Measurements from ENCODE around the gene PHAF1. TPM values are rescaled to one million over a fixed set of nuclear protein-coding genes. Genes with fewer than 3 reads are reported as not detected.

The PHAF1 gene
- total and polyA plus RNA-seq, 2 donors (not counting 1 experiment from before 2014, with no cell fraction given) = 18.8 to 20.7 TPM

GRCh38 chr16:67101311-67102082 lies 8.2 kb upstream of the PHAF1 start:
- no peaks in the 10 kb centered on the region for H3K9me3 ChIP-seq (ENCODE audit: control extremely low read depth in 1 of 3, control insufficient read depth in 2 of 3, insufficient read depth in 1 of 3, low read length in 2 of 3)
- H3K27ac ChIP-seq (ENCODE audit: low read length in 2 of 2) = no peak overlapping the region
- peaks cover 10 to 12% of the 10 kb centered on the region in 2 donors for H3K4me1 ChIP-seq (ENCODE audit: control insufficient read depth in 2 of 2, insufficient read depth in 2 of 2, low read length in 2 of 2)
- peaks cover 0 to 22% of the 10 kb centered on the region in 2 experiments for H3K36me3 ChIP-seq (replicated peaks in 1 of 2; ENCODE audit: control extremely low read depth in 1 of 2, control insufficient read depth in 1 of 2, extremely low read depth in 1 of 2, insufficient read depth in 2 of 2, low read length in 1 of 2)
- WGBS (ENCODE audit: insufficient coverage) = 80% methylated on average over 1 of the region's 4 CpGs
- intact Hi-C loops (cut with micrococcal nuclease) = loop anchor here (2.0 kb wide), 2 partner anchors 85 to 125 kb away; no protein-coding TSS in a partner anchor
- H3K27me3 ChIP-seq (replicated peaks in 1 of 4; ENCODE audit: control extremely low read depth in 1 of 4, control insufficient read depth in 3 of 4, insufficient read depth in 4 of 4, low read length in 3 of 4) = no peaks in the 10 kb centered on the region
- Mint-ChIP-seq H3K4me3 (no peak overlapping the region), H3K27ac (no peak overlapping the region), H3K27me3 (no peaks in the 10 kb centered on the region), H3K9me3 (ENCODE audit: insufficient read depth) (no peaks in the 10 kb centered on the region), H3K4me1 (peaks cover 18% of the 10 kb centered on the region)
- H3K4me3 ChIP-seq (ENCODE audit: control extremely low read depth in 1 of 5, extremely low read depth in 1 of 5, insufficient read depth in 1 of 5, low read depth in 2 of 5, low read length in 4 of 5) = no peak overlapping the region
- no peak for TF ChIP-seq EZH2 (IDR thresholded peaks at IDR 0.05; ENCODE audit: borderline replicate concordance, insufficient read depth, low read depth, low read length, poor library complexity, severe bottlenecking)
- TF ChIP-seq CTCF (IDR thresholded peaks at IDR 0.05) = no peak
- DNase-seq (no peak), ATAC-seq (ENCODE audit: low read depth) (no peak)
- H3K9ac ChIP-seq (ENCODE audit: low read length) = no peak overlapping the region
- no peaks in the 10 kb centered on the region for H3K79me2 ChIP-seq (ENCODE audit: control insufficient read depth, insufficient read depth, low read length)
- no peak overlapping the region for H2AFZ ChIP-seq (ENCODE audit: insufficient read depth, low read depth, low read length, poor library complexity, severe bottlenecking)
- POLR2A ChIA-PET = interaction anchor here (0.6 kb wide), 1 partner anchor 61 kb away, joined by 5 read pairs; no protein-coding TSS in a partner anchor
- H3K4me2 ChIP-seq (replicated peaks; ENCODE audit: low read depth, low read length, poor library complexity, severe bottlenecking) = no peak overlapping the region
- CTCF ChIA-PET = interaction anchor here (1.1 to 2.0 kb wide), 10 partner anchors 14 to 126 kb away, joined by 3 to 14 read pairs (median 4); no protein-coding TSS in a partner anchor
- no peaks in the 10 kb centered on the region for H4K20me1 ChIP-seq (ENCODE audit: control insufficient read depth, insufficient read depth, low read length, poor library complexity, severe bottlenecking)

- no peak overlapping the region for H3K27ac ChIP-seq (ENCODE audit: low read length in 2 of 2)
- H3K9ac ChIP-seq (ENCODE audit: low read length) = no peak overlapping the region
- 60% methylated on average over 4 of the region's 4 CpGs for WGBS (ENCODE audit: insufficient coverage)
- peaks cover 10 to 16% of the 10 kb centered on the region in 2 donors for H3K4me1 ChIP-seq (ENCODE audit: control insufficient read depth in 2 of 2, insufficient read depth in 2 of 2, low read length in 2 of 2)
- Mint-ChIP-seq H3K27ac (peak overlapping the region; percentile 21), H3K27me3 (no peaks in the 10 kb centered on the region), H3K9me3 (ENCODE audit: insufficient read depth) (no peaks in the 10 kb centered on the region), H3K4me3 (no peak overlapping the region), H3K4me1 (peaks cover 18% of the 10 kb centered on the region)
- H3K27me3 ChIP-seq (replicated peaks in 1 of 4; ENCODE audit: control extremely low read depth in 1 of 4, control insufficient read depth in 3 of 4, insufficient read depth in 4 of 4, low read length in 3 of 4) = no peaks in the 10 kb centered on the region
- H3K4me2 ChIP-seq (replicated peaks; ENCODE audit: low read depth, low read length, poor library complexity, severe bottlenecking) = no peak overlapping the region
- H4K20me1 ChIP-seq (ENCODE audit: control insufficient read depth, insufficient read depth, low read length, poor library complexity, severe bottlenecking) = no peaks in the 10 kb centered on the region
- H2AFZ ChIP-seq (ENCODE audit: insufficient read depth, low read depth, low read length, poor library complexity, severe bottlenecking) = no peak overlapping the region
- no peak overlapping the region for H3K4me3 ChIP-seq (ENCODE audit: control extremely low read depth in 1 of 5, extremely low read depth in 1 of 5, insufficient read depth in 1 of 5, low read depth in 2 of 5, low read length in 4 of 5)
- POLR2A ChIA-PET = no interaction called here
- TF ChIP-seq EZH2 (IDR thresholded peaks at IDR 0.05; ENCODE audit: borderline replicate concordance, insufficient read depth, low read depth, low read length, poor library complexity, severe bottlenecking) (no peak), CTCF (IDR thresholded peaks at IDR 0.05) (no peak)
- DNase-seq (peak; percentile 26), ATAC-seq (ENCODE audit: low read depth) (no peak)
- intact Hi-C loops (cut with micrococcal nuclease) = no loop called here
- peaks cover 0 to 13% of the 10 kb centered on the region in 2 experiments for H3K36me3 ChIP-seq (replicated peaks in 1 of 2; ENCODE audit: control extremely low read depth in 1 of 2, control insufficient read depth in 1 of 2, extremely low read depth in 1 of 2, insufficient read depth in 2 of 2, low read length in 1 of 2)
- CTCF ChIA-PET = interaction anchor here (1.0 to 1.2 kb wide), 3 partner anchors 26 to 86 kb away, joined by 3 to 4 read pairs (median 4); no protein-coding TSS in a partner anchor
- no peaks in the 10 kb centered on the region for H3K9me3 ChIP-seq (ENCODE audit: control extremely low read depth in 1 of 3, control insufficient read depth in 2 of 3, insufficient read depth in 1 of 3, low read length in 2 of 3)
- H3K79me2 ChIP-seq (ENCODE audit: control insufficient read depth, insufficient read depth, low read length) = no peaks in the 10 kb centered on the region
Measured at GRCh38 chr16:67104061-67104460, 5.7 kb upstream of the PHAF1 start.
